GM13976 (cell line): Measurements from ENCODE around the gene BACH1.

Source experiments
- DNase-seq: peaks from one replicate; pipeline ENCODE4 v3.0.0; 2012; ENCODE audit warnings: low spot score
- in situ Hi-C: fragments of 300-500 bp; cut with MboI; formaldehyde crosslinking; loops from one replicate; pipeline ENCODE4 v1.12.0; 2022; ENCODE audit warnings: low sequenced_read_pairs, mixed read lengths, inconsistent platforms; ENCODE audit not compliant: unreplicated experiment
- TF ChIP-seq, protein P1 (sequence below): IDR thresholded peaks from 2 replicates; pipeline ENCODE4 v1.5.1; 2012; ENCODE audit warnings: borderline replicate concordance, mild to moderate bottlenecking; ENCODE audit not compliant: insufficient read depth; ENCODE audit errors: extremely low read depth, missing control alignments, control extremely low read depth

BACH1 gene

DNA sequence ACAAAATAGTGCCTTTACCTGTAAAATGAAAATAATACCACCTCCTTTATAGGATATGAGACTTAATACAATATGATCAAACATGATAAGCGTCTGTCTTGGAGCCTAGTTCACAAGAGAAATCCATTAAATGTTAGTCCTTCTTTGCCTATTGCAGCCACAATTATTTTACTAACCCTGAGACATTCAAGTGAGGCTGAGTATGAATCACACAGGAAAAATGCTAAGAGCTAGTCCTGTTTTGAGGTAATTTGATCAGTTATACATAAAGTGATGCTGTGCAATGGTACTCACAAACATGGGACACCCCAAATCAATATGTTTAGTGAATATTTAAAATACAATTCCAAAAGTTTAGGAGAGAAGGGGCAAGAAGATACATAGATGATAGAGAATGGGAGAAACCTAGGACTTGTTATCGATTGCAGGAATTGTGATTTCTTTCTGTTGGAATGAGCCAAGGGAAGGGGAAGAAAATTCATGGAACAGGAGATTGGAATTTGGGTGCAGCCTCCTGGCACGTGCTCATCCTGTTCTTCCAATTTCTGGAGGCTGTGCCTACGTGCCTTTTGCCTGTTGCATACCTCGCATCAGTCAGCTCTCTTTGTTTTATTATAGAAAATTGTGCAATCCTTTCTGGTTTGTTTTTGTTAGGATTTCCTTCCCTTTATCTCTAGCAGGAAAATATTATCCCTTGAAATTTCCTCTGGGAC, 39.9 kb upstream of the BACH1 start:
- in situ Hi-C loops, result no loop called here
- DNase-seq, result no peak

DNA sequence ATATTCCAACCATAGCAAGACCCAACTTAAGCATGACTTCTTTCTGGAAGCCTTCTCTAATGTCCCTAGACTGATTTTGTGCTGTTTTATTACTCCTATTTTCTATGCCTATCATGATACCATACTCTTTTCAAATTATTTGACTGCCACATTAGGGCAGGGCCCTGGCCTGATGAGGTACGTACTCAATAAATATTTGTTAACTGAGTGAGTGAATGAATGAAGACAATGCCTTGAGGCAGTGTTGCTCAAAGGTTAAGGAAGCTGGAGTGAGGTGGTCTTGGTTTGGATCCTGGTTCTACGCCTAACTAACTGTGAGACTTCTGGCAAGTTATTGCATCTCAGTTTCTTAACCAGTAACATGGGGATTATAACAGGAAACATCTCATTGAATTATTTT, 38.3 kb upstream of the BACH1 start:
- TF ChIP-seq, protein P1, sequence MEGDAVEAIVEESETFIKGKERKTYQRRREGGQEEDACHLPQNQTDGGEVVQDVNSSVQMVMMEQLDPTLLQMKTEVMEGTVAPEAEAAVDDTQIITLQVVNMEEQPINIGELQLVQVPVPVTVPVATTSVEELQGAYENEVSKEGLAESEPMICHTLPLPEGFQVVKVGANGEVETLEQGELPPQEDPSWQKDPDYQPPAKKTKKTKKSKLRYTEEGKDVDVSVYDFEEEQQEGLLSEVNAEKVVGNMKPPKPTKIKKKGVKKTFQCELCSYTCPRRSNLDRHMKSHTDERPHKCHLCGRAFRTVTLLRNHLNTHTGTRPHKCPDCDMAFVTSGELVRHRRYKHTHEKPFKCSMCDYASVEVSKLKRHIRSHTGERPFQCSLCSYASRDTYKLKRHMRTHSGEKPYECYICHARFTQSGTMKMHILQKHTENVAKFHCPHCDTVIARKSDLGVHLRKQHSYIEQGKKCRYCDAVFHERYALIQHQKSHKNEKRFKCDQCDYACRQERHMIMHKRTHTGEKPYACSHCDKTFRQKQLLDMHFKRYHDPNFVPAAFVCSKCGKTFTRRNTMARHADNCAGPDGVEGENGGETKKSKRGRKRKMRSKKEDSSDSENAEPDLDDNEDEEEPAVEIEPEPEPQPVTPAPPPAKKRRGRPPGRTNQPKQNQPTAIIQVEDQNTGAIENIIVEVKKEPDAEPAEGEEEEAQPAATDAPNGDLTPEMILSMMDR, result no peak
- in situ Hi-C loops, result no loop called here
- no peak for DNase-seq

More for the DNA sequence above, 39.9 kb upstream of the BACH1 start:
- TF ChIP-seq, protein P1, result no peak

DNA sequence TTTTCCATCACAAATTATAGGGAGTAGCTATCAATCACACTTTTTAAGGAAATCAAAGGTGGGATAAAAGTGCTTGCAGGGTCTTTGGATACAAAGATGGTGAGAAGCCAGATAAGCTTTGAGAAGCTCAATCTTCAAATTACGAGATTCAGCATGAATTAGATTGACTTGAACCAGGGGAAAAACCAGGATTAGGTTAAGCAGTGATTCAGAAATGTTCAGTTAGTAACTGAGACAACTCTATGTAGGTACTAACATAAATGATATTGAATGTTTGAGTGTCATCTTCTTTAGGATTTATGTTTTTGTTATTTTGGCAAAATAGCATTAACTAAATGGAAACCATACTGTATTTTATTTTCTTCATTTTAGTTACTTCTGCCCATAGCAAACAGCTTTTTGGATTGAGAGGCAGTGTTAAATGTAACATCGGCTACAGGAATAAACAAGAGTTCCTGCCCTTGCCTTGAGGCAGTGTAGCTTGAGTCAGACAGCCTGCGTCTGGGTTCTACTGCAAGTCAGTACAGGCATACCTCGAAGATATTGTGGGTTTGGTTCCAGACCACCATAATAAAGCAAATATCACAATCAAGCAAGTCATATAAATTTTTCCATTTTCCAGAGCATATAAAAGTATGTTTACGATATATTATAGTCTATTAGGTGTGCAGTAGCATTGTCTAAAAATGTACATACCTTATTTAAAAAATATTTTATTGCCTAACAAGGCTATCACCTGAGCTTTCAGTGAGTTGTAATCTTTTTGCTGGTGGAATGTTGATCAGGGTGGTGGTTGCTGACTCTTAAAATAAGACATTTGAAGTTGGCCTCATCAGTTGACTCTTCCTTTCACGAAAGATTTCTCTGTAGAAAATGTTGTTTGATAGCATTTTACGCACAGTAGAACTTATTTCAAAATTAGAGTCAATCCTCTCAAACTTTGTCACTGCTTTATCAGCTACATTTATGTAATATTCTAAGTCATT, 36.9 kb upstream of the BACH1 start:
- TF ChIP-seq, protein P1, result no peak
- in situ Hi-C loops, result no loop called here
- DNase-seq, result no peak

DNA sequence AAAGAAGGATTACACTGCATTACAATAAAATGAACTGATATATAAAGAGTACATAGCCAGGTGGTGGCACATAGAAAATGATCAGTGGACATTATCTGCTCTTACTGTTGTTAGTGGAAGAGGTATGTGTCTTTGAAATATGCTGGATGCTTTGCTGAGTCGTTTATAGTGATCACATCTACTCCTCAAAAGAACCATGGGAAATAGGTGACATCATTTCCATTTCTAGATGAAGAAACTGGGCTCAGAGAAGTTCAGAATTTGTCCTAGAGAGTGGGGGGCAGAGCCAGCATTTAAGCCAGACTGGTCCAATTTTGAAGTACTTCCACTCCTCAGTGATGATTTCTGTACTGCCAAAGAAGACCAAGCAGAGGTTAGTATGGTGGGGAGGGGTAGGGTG, 34.0 kb upstream of the BACH1 start:
- TF ChIP-seq, protein P1, result no peak
- DNase-seq, result no peak
- in situ Hi-C loops, result no loop called here

DNA sequence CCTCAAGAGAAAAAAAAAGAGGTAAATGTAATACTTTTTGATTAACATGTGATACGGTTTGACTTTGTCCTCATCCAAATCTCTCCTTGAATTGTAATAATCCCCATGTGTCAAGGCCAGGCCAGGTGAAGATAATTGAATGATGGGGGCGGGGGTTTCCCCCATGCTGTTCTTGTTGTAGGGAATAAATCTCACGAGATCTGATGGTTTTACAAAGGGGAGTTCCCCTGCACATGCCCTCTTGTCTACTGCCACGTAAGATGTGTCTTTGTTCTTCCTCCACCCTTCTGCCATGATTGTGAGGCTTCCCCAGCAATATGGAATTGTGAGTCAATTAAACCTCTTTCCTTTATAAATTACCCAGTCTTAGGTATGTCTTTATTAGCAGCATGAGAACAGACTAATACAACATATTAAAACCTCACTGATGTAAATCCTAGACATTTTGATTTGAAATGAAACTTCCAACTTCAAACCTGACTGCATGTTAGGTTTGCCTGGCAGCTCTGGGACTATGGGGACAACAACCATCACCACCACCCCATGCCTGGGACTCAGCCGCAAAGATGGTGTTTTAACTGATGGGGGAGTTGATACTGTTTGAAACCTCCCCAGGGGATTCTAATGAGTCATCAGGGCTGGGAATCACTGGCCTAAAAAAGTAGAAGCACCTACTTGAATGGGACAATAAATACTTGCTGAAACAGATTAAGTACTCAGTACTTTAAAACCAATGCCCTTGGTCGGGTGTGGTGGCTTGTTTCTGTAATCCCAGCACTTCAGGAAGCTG, 32.8 kb upstream of the BACH1 start:
- no peak for DNase-seq
- in situ Hi-C loops, result no loop called here
- TF ChIP-seq, protein P1, result no peak

DNA sequence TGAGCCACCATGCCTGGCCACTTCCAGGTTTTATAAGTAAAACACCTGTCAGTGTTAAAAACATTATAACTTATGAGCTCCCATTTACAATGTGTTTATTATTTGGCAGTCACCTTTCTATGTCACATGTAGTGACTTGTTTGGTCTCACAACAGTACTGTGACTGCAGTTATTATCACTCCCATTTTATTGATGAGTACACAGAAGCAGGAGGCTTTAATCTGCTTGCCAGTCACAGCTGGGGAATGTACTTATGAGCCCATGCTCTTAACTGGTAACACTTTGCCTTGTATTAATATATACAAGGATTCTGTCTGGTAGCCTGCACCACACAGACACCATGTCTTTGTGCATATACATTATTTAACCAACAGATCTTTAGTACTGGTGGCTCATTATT, 31.1 kb upstream of the BACH1 start:
- in situ Hi-C loops, result no loop called here
- TF ChIP-seq, protein P1, result no peak
- no peak for DNase-seq
